Suprapubic skin (tissue), 4 donors: Measurements from ENCODE around the gene GALNT18. TPM values are rescaled to one million over a fixed set of nuclear protein-coding genes. Genes with fewer than 3 reads are reported as not detected.

Experiments
- DNase-seq, 2 donors: peaks; one replicate each; pipeline ENCODE4 v3.0.0-alpha.2; 2019; ENCODE audit warnings: low spot score in 2 of 2
- H3K27ac ChIP-seq: fragments of 200-600 bp; sonication (generic); one replicate; pipeline ENCODE4 v1.5.1; 2019
- H3K27me3 ChIP-seq: fragments of 200-600 bp; sonication (generic); one replicate; pipeline ENCODE4 v1.5.1; 2019
- H3K36me3 ChIP-seq: fragments of 200-600 bp; sonication (generic); one replicate; pipeline ENCODE4 v1.5.1; 2019
- H3K4me1 ChIP-seq: fragments of 200-600 bp; sonication (generic); one replicate; pipeline ENCODE4 v1.5.1; 2019
- H3K4me3 ChIP-seq: fragments of 200-600 bp; sonication (generic); one replicate; pipeline ENCODE4 v1.5.1; 2019; ENCODE audit warnings: mild to moderate bottlenecking
- H3K9me3 ChIP-seq: fragments of 200-600 bp; sonication (generic); one replicate; pipeline ENCODE4 v1.5.1; 2019
- EP300 ChIP-seq: sonication (generic); formaldehyde crosslinking; IDR thresholded peaks from one replicate; pipeline ENCODE4 v1.6.1; 2017; ENCODE audit warnings: antibody characterized with exemption
- POLR2A ChIP-seq, 2 donors: fragments of 450-650 bp; IDR thresholded peaks; one replicate each; pipeline ENCODE4 v1.6.1; 2017; ENCODE audit warnings: antibody characterized with exemption in 2 of 2, mild to moderate bottlenecking in 2 of 2, moderate library complexity in 2 of 2
- POLR2AphosphoS5 ChIP-seq, 3 donors: sonication (generic); formaldehyde crosslinking; IDR thresholded peaks; one replicate each; pipeline ENCODE4 v1.6.1; 2017; ENCODE audit warnings: antibody characterized with exemption in 3 of 3
- WGBS: methylation state at CpG from one replicate; pipeline ENCODE4 v1.1.5; 2018; 5-methylcytosine and 5-hydroxymethylcytosine counted together
- total RNA-seq, 4 donors: library from RNA; depleted of rRNA; stranded (reverse); fragments of >200 nt; gene quantifications; one replicate each; pipeline ENCODE4 v1.1.0, GENCODE V29; 2016
- TF ChIP-seq, protein P1 (sequence below), 2 donors: fragments of 200-600 bp in 1 of 2; fragments of 450-650 bp in 1 of 2; sonication (generic) in 1 of 2; IDR thresholded peaks; one replicate each; pipeline ENCODE4 v1.5.1; 2016 to 2019; ENCODE audit warnings: antibody characterized with exemption in 2 of 2, mild to moderate bottlenecking in 1 of 2, moderate library complexity in 1 of 2

Gene GALNT18
- total RNA-seq, 4 donors from 2014 or later, result 20.6 to 26.0 (median 23.1) TPM

GRCh38 chr11:11533751-11534150 lies 88.1 kb downstream of the GALNT18 start:
- H3K36me3 ChIP-seq, result no peaks in the 10 kb centered on the region
- no peak overlapping the region for H3K4me3 ChIP-seq
- no peak overlapping the region for H3K27ac ChIP-seq
- WGBS, result 80% methylated on average over 7 of the region's 7 CpGs
- no peaks in the 10 kb centered on the region for H3K27me3 ChIP-seq
- H3K9me3 ChIP-seq, result no peaks in the 10 kb centered on the region
- TF ChIP-seq, protein P1, sequence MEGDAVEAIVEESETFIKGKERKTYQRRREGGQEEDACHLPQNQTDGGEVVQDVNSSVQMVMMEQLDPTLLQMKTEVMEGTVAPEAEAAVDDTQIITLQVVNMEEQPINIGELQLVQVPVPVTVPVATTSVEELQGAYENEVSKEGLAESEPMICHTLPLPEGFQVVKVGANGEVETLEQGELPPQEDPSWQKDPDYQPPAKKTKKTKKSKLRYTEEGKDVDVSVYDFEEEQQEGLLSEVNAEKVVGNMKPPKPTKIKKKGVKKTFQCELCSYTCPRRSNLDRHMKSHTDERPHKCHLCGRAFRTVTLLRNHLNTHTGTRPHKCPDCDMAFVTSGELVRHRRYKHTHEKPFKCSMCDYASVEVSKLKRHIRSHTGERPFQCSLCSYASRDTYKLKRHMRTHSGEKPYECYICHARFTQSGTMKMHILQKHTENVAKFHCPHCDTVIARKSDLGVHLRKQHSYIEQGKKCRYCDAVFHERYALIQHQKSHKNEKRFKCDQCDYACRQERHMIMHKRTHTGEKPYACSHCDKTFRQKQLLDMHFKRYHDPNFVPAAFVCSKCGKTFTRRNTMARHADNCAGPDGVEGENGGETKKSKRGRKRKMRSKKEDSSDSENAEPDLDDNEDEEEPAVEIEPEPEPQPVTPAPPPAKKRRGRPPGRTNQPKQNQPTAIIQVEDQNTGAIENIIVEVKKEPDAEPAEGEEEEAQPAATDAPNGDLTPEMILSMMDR (IDR thresholded peaks at IDR 0.05), result no peak
- TF ChIP-seq EP300, result no peak
- TF ChIP-seq POLR2AphosphoS5 (IDR thresholded peaks at IDR 0.05), result no peak
- TF ChIP-seq POLR2A (IDR thresholded peaks at IDR 0.05), result no peak
- H3K4me1 ChIP-seq, result peaks cover 33% of the 10 kb centered on the region
- no peak for DNase-seq

DNA sequence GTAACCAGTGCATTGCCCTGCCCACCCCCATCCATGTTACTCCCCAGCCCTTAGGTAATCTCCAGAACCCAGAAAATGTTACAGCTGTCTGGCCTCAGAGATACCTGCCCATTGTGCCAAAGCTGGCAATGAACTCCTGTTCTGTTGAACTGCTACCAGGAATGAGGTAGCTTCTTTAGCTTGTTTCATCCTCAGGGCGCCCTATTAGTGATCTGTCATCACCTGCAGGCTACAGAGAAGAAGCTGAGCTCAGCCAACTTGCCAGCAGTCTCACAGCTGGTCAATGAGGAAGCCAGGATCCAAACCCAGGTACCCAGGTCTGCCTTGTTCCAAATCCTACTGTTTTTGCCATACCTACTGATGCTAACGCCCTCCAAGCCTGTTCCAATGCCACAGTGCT lies 88.7 kb downstream of the GALNT18 start:
- Histone ChIP-seq H3K27me3 (no peaks in the 10 kb centered on the region), H3K36me3 (no peaks in the 10 kb centered on the region), H3K9me3 (no peaks in the 10 kb centered on the region), H3K4me3 (no peak overlapping the region), H3K4me1 (peaks cover 28% of the 10 kb centered on the region), H3K27ac (no peak overlapping the region)
- WGBS, result 72% methylated on average over 2 of the region's 2 CpGs
- TF ChIP-seq POLR2AphosphoS5 (IDR thresholded peaks at IDR 0.05) (no peak), POLR2A (IDR thresholded peaks at IDR 0.05) (no peak), EP300 (no peak)
- TF ChIP-seq, protein P1 (IDR thresholded peaks at IDR 0.05), result no peak
- no peak for DNase-seq

DNA sequence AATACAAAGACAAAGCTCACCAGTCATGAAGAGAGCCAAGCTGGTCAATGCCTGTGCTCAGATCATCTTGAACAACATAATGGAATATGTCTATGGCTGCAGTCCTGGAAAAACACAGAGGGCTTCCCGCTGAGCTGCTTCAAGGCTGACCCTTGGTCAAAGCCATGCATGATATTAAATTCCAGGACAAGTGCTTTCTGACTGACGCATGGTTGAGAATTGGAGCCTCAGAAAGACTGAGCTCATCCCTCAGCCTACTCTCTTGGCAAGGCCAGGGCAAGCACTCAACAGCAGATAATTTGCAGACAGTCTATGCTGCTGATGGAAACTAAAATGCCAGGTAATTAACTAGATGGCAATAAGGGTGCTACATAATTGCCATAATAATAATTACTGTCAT lies 89.2 kb downstream of the GALNT18 start:
- no peak overlapping the region for H3K4me3 ChIP-seq
- H3K4me1 ChIP-seq, result peaks cover 25% of the 10 kb centered on the region
- 86% methylated on average over 2 of the region's 2 CpGs for WGBS
- no peak overlapping the region for H3K27ac ChIP-seq
- TF ChIP-seq, protein P1 (IDR thresholded peaks at IDR 0.05), result no peak
- TF ChIP-seq POLR2AphosphoS5 (IDR thresholded peaks at IDR 0.05) (no peak), POLR2A (IDR thresholded peaks at IDR 0.05) (no peak), EP300 (no peak)
- no peaks in the 10 kb centered on the region for H3K9me3 ChIP-seq
- no peaks in the 10 kb centered on the region for H3K27me3 ChIP-seq
- no peak for DNase-seq
- H3K36me3 ChIP-seq, result no peaks in the 10 kb centered on the region

GRCh38 chr11:11531131-11531908 lies 90.5 kb downstream of the GALNT18 start:
- H3K4me3 ChIP-seq, result no peak overlapping the region
- no peak for DNase-seq
- no peaks in the 10 kb centered on the region for H3K27me3 ChIP-seq
- no peaks in the 10 kb centered on the region for H3K9me3 ChIP-seq
- peaks cover 25% of the 10 kb centered on the region for H3K4me1 ChIP-seq
- no peak for TF ChIP-seq POLR2AphosphoS5 (IDR thresholded peaks at IDR 0.05)
- TF ChIP-seq POLR2A (IDR thresholded peaks at IDR 0.05), result no peak
- TF ChIP-seq, protein P1 (IDR thresholded peaks at IDR 0.05), result no peak
- TF ChIP-seq EP300, result no peak
- no peaks in the 10 kb centered on the region for H3K36me3 ChIP-seq
- H3K27ac ChIP-seq, result no peak overlapping the region
- 90% methylated on average over 11 of the region's 11 CpGs for WGBS

DNA sequence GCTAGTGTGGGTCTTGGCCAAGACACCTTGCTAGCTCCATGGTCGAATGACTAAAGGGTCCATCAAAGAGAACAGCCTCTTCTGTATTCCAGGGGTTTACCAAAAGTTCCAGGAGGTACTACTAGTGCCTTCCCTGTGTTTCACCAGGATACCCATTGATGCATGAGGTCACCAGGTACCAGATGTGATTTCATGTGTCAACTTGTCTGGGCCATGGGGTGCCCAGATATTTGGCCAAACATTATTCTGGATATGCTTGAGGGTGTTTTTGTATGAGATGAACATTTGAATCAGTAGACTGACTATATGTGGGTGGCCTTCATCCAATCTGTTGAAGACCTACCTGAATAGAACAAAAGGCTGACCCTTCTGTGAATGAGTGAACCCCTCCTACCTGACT lies 92.8 kb downstream of the GALNT18 start:
- TF ChIP-seq EP300 (no peak), POLR2AphosphoS5 (IDR thresholded peaks at IDR 0.05) (no peak)
- TF ChIP-seq, protein P1 (IDR thresholded peaks at IDR 0.05), result no peak
- peaks cover 17% of the 10 kb centered on the region for H3K4me1 ChIP-seq
- DNase-seq, result no peak
- no peak overlapping the region for H3K27ac ChIP-seq
- H3K4me3 ChIP-seq, result no peak overlapping the region
- WGBS, result 100% methylated on average over 1 of the region's 1 CpG
- H3K9me3 ChIP-seq, result no peaks in the 10 kb centered on the region
- H3K36me3 ChIP-seq, result no peaks in the 10 kb centered on the region
- no peaks in the 10 kb centered on the region for H3K27me3 ChIP-seq
